ENCODE data around the gene EVPL.
"Not testable (repeated sequence)": the region's sequence is repeated elsewhere in the genome, so short reads cannot be mapped to it uniquely, and the experiment has no call there.

The EVPL gene

GRCh38 chr17:76027159-76027839, at the start of gene EVPL:
Gene EVPL, minus strand, starts transcription at chr17:76027306. Its CDS starts 108 bp downstream, at chr17:76027198.
- DNase-seq: no peak

GRCh38 chr17:76076146-76076764, 49.1 kb upstream of the EVPL start:
- DNase-seq: no peak

GRCh38 chr17:76075364-76076145, 48.4 kb upstream of the EVPL start:
- no peak for DNase-seq

GRCh38 chr17:76074390-76075363, 47.6 kb upstream of the EVPL start, which contains the start of gene GALR2:
Gene GALR2, plus strand, starts transcription at chr17:76074781. Its CDS starts 103 bp downstream, at chr17:76074884.
- no peak for DNase-seq

GRCh38 chr17:76072148-76072858, 45.2 kb upstream of the EVPL start, which contains the start of gene SRP68:
Gene SRP68, minus strand, starts transcription at chr17:76072517. Its CDS starts 26 bp downstream, at chr17:76072491.
- peak; percentile 48 for DNase-seq

- no peak for DNase-seq
Observed at GRCh38 chr17:76071531-76072147, 44.5 kb upstream of the EVPL start.

GRCh38 chr17:76065775-76066174, 38.7 kb upstream of the EVPL start:
- DNase-seq: no peak

GRCh38 chr17:76063875-76064546, 36.9 kb upstream of the EVPL start:
- DNase-seq: no peak

- DNase-seq: not testable (repeated sequence)
Observed at GRCh38 chr17:76058264-76058663, 31.2 kb upstream of the EVPL start.

- DNase-seq: no peak
Observed at GRCh38 chr17:76056882-76057281, 29.8 kb upstream of the EVPL start.

GRCh38 chr17:76054112-76054476, 27.0 kb upstream of the EVPL start:
- DNase-seq: no peak

GRCh38 chr17:76053246-76054111, 26.4 kb upstream of the EVPL start:
- no peak for DNase-seq

GRCh38 chr17:76051561-76051960, 24.5 kb upstream of the EVPL start:
- no peak for DNase-seq

GRCh38 chr17:76050538-76051467, 23.7 kb upstream of the EVPL start:
- DNase-seq: no peak

- DNase-seq: no peak
Observed at GRCh38 chr17:76049836-76050537, 22.9 kb upstream of the EVPL start.

GRCh38 chr17:76049239-76049638, 22.1 kb upstream of the EVPL start:
- DNase-seq: no peak

GRCh38 chr17:76048711-76049110, 21.6 kb upstream of the EVPL start:
- no peak for DNase-seq
